Measurements from ENCODE around the gene NCAPG2. TPM values are rescaled to one million over a fixed set of nuclear protein-coding genes. Genes with fewer than 3 reads are reported as not detected.

The NCAPG2 gene
- polyA plus RNA-seq, 1 of the 3 experiments (the other 2 are of a cell fraction) = 25.0 TPM

DNA sequence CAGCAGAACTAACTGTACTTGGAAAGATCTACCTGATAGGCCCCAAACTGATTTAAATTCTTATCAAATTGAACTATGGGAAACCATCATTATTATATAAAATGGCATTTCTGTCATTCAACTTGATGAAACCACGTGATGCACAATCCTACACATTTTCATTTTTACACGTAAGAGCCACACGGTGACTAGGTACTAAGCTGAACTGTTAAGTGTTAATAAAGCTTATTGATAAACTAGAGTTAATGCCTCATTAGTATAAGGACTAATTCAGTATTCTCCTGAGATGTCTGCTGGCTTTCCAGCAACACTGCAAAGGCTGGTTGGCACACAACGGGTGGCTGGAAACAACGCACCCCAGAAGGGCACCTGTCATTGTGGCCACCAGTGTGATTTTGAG lies 4.6 kb downstream of the NCAPG2 start:
- no peak overlapping the region for H3K4me2 ChIP-seq
- 96% methylated on average over 5 of the region's 5 CpGs for WGBS (ENCODE audit: low lambda C conversion rate)
- DNase-seq = no peak
- peaks cover 96% of the 10 kb centered on the region for H3K79me2 ChIP-seq (ENCODE audit: insufficient read depth)
- H3K4me1 ChIP-seq (ENCODE audit: control insufficient read depth in 1 of 2, insufficient read depth in 2 of 2, low read depth in 1 of 2, low read length in 1 of 2) = peaks cover 13 to 19% of the 10 kb centered on the region in 2 experiments; a peak in 3 of 4 replicates
- H3F3A ChIP-seq (replicated peaks; ENCODE audit: insufficient read depth) = no peaks in the 10 kb centered on the region
- H3K9ac ChIP-seq = no peak overlapping the region
- POLR2A ChIA-PET = no interaction called here
- H2AFZ ChIP-seq (ENCODE audit: low read depth) = no peak overlapping the region
- H3K27me3 ChIP-seq (ENCODE audit: insufficient read depth) = no peaks in the 10 kb centered on the region
- TF ChIP-seq TEAD4 (IDR thresholded peaks at IDR 0.05; ENCODE audit: borderline replicate concordance, insufficient read depth) = no peak
- H4K20me1 ChIP-seq (ENCODE audit: insufficient read depth) = no peaks in the 10 kb centered on the region
- H3K36me3 ChIP-seq (replicated peaks in 1 of 2; ENCODE audit: control insufficient read depth in 1 of 2, insufficient read depth in 2 of 2, low read length in 1 of 2) = peaks cover 23 to 46% of the 10 kb centered on the region in 2 experiments
- no peak overlapping the region for H3K27ac ChIP-seq (ENCODE audit: low read depth in 2 of 2, low read length in 1 of 2)
- CTCF ChIA-PET = interaction anchor here (1.1 to 1.9 kb wide), 2 partner anchors 10 to 52 kb away, joined by 4 to 5 read pairs; no protein-coding TSS in a partner anchor
- H3K9me3 ChIP-seq = no peaks in the 10 kb centered on the region
- no peak overlapping the region for H3K4me3 ChIP-seq (ENCODE audit: low read depth in 2 of 2, low read length in 1 of 2)
- H3K9me2 ChIP-seq = no peaks in the 10 kb centered on the region

DNA sequence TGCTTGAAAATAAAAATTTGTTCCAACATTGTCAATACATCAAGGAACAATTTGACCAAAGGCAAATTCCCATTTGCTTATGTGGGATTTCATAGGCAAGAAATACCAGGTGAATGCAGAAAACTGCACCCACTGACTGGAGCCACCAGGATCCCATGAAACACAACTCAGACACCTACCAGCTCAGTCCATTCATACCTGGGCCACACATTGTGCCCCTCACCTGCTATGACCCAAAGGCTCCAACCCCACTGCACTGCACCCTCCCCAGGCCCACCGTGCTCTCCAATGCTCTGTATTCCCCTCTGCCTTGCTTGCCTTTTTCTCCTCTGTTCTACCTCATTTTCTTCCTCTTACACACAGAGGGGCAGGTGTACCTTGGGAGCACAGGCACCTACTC lies 5.3 kb downstream of the NCAPG2 start:
- Histone ChIP-seq H3K27me3 (ENCODE audit: insufficient read depth) (no peaks in the 10 kb centered on the region), H3K9ac (no peak overlapping the region), H3K27ac (ENCODE audit: low read depth in 2 of 2, low read length in 1 of 2) (no peak overlapping the region), H3F3A (replicated peaks; ENCODE audit: insufficient read depth) (no peaks in the 10 kb centered on the region), H3K9me2 (no peaks in the 10 kb centered on the region), H3K4me2 (no peak overlapping the region), H3K36me3 (replicated peaks in 1 of 2; ENCODE audit: control insufficient read depth in 1 of 2, insufficient read depth in 2 of 2, low read length in 1 of 2) (peaks cover 23 to 46% of the 10 kb centered on the region in 2 experiments), H3K79me2 (ENCODE audit: insufficient read depth) (peaks cover 100% of the 10 kb centered on the region), H2AFZ (ENCODE audit: low read depth) (no peak overlapping the region), H4K20me1 (ENCODE audit: insufficient read depth) (no peaks in the 10 kb centered on the region), H3K4me1 (ENCODE audit: control insufficient read depth in 1 of 2, insufficient read depth in 2 of 2, low read depth in 1 of 2, low read length in 1 of 2) (peaks cover 13 to 19% of the 10 kb centered on the region in 2 experiments; a peak in 3 of 4 replicates), H3K4me3 (ENCODE audit: low read depth in 2 of 2, low read length in 1 of 2) (no peak overlapping the region), H3K9me3 (no peaks in the 10 kb centered on the region)
- DNase-seq = no peak
- POLR2A ChIA-PET = no interaction called here
- CTCF ChIA-PET = interaction anchor here (1.9 to 5.5 kb wide), 2 partner anchors 52 to 278 kb away, joined by 4 to 69 read pairs; no protein-coding TSS in a partner anchor
- 0% methylated on average over 1 of the region's 1 CpG for WGBS (ENCODE audit: low lambda C conversion rate)
- TF ChIP-seq, protein P1, sequence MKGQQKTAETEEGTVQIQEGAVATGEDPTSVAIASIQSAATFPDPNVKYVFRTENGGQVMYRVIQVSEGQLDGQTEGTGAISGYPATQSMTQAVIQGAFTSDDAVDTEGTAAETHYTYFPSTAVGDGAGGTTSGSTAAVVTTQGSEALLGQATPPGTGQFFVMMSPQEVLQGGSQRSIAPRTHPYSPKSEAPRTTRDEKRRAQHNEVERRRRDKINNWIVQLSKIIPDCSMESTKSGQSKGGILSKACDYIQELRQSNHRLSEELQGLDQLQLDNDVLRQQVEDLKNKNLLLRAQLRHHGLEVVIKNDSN (IDR thresholded peaks at IDR 0.05; ENCODE audit: borderline replicate concordance, low read depth) = no peak
- TF ChIP-seq, protein P2, sequence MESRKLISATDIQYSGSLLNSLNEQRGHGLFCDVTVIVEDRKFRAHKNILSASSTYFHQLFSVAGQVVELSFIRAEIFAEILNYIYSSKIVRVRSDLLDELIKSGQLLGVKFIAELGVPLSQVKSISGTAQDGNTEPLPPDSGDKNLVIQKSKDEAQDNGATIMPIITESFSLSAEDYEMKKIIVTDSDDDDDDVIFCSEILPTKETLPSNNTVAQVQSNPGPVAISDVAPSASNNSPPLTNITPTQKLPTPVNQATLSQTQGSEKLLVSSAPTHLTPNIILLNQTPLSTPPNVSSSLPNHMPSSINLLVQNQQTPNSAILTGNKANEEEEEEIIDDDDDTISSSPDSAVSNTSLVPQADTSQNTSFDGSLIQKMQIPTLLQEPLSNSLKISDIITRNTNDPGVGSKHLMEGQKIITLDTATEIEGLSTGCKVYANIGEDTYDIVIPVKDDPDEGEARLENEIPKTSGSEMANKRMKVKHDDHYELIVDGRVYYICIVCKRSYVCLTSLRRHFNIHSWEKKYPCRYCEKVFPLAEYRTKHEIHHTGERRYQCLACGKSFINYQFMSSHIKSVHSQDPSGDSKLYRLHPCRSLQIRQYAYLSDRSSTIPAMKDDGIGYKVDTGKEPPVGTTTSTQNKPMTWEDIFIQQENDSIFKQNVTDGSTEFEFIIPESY (IDR thresholded peaks at IDR 0.05; ENCODE audit: borderline replicate concordance, low read depth) = no peak
- no peak for TF ChIP-seq EZH2phosphoT487 (IDR thresholded peaks at IDR 0.05; ENCODE audit: borderline replicate concordance, low read depth)
- TF ChIP-seq, protein P3, sequence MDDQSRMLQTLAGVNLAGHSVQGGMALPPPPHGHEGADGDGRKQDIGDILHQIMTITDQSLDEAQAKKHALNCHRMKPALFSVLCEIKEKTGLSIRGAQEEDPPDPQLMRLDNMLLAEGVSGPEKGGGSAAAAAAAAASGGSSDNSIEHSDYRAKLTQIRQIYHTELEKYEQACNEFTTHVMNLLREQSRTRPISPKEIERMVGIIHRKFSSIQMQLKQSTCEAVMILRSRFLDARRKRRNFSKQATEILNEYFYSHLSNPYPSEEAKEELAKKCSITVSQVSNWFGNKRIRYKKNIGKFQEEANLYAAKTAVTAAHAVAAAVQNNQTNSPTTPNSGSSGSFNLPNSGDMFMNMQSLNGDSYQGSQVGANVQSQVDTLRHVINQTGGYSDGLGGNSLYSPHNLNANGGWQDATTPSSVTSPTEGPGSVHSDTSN (IDR thresholded peaks at IDR 0.05) = no peak

All from SK-N-SH (cell line).